Immature natural killer cell (primary cell): ENCODE measurements around the gene CCSAP. TPM values are rescaled to one million over a fixed set of nuclear protein-coding genes. Genes with fewer than 3 reads are reported as not detected.
"Not testable (repeated sequence)": the region's sequence is repeated elsewhere in the genome, so short reads cannot be mapped to it uniquely, and the experiment has no call there.

Source experiments
- DNase-seq, 3 donors: peaks; one replicate each; pipeline ENCODE4 v3.0.0; 2022; ENCODE audit warnings: mixed read lengths in 1 of 3
- H3K27ac Mint-ChIP-seq, 6 donors: one replicate each; pipeline ENCODE4 v1.8.0; 2020; ENCODE audit warnings: mixed read lengths in 6 of 6, mild to moderate bottlenecking in 5 of 6, inconsistent platforms in 4 of 6, moderate library complexity in 3 of 6
- H3K27me3 Mint-ChIP-seq, 3 donors: one replicate each; pipeline ENCODE4 v1.8.0; 2020 to 2021; ENCODE audit warnings: low read depth in 3 of 3, mild to moderate bottlenecking in 3 of 3, mixed read lengths in 3 of 3, moderate library complexity in 3 of 3, inconsistent platforms in 1 of 3
- H3K36me3 Mint-ChIP-seq, 3 donors: one replicate each; pipeline ENCODE4 v1.8.0; 2020; ENCODE audit warnings: mixed read lengths in 3 of 3, inconsistent platforms in 2 of 3, mild to moderate bottlenecking in 2 of 3
- H3K4me1 Mint-ChIP-seq, 2 donors: one replicate each; pipeline ENCODE4 v1.8.0; 2020; ENCODE audit warnings: inconsistent platforms in 2 of 2, mild to moderate bottlenecking in 2 of 2, mixed read lengths in 2 of 2, moderate library complexity in 1 of 2
- H3K4me3 Mint-ChIP-seq, 5 donors: one replicate each; pipeline ENCODE4 v1.8.0; 2020; ENCODE audit warnings: mild to moderate bottlenecking in 5 of 5, mixed read lengths in 5 of 5, inconsistent platforms in 3 of 5, moderate library complexity in 3 of 5
- H3K9me3 Mint-ChIP-seq, 6 donors: one replicate each; pipeline ENCODE4 v1.8.0; 2020; ENCODE audit warnings: mild to moderate bottlenecking in 6 of 6, mixed read lengths in 6 of 6, inconsistent platforms in 4 of 6, moderate library complexity in 3 of 6
- polyA plus RNA-seq, 3 donors: library from polyadenylated mRNA; unstranded; fragments of 300-500 nt; fragmentation: Illumina TruSeq; gene quantifications; one replicate each; pipeline ENCODE4 v1.2.3, GENCODE V29; 2021

Gene CCSAP
- polyA plus RNA-seq: 1 to 10 TPM; 1.6 to 2.7 (median 1.8) TPM

- Mint-ChIP-seq H3K4me1 (peaks cover 33 to 51% of the 10 kb centered on the region in 2 donors), H3K9me3 (no peaks in the 10 kb centered on the region), H3K27me3 (peaks cover 7 to 10% (median 9%) of the 10 kb centered on the region in 3 donors), H3K4me3 (peak within 1 kb of the TSS; percentile 91 to 97 (median 92)), H3K36me3 (no peaks in the 10 kb centered on the region), H3K27ac (peak within 1 kb of the TSS; percentile 79 to 93 (median 82))
- DNase-seq: peak in 1 of 3 donors; percentile 66
These were observed at the start of gene CCSAP for GRCh38 chr1:229342656-229343569. Gene CCSAP, minus strand, starts transcription at chr1:229343047. Its CDS starts 582 bp downstream, at chr1:229342465.

GRCh38 chr1:229390130-229390529, 47.3 kb upstream of the CCSAP start:
- Mint-ChIP-seq H3K27ac (no peak overlapping the region), H3K27me3 (peaks cover 2 to 20% (median 12%) of the 10 kb centered on the region in 3 donors), H3K4me3 (no peak overlapping the region), H3K4me1 (no peaks in the 10 kb centered on the region), H3K36me3 (no peaks in the 10 kb centered on the region), H3K9me3 (no peaks in the 10 kb centered on the region)
- DNase-seq: no peak

- Mint-ChIP-seq H3K27ac (no peak overlapping the region), H3K9me3 (no peaks in the 10 kb centered on the region), H3K4me1 (no peaks in the 10 kb centered on the region), H3K36me3 (no peaks in the 10 kb centered on the region), H3K4me3 (no peak overlapping the region), H3K27me3 (peaks cover 2 to 23% (median 9%) of the 10 kb centered on the region in 3 donors)
- no peak for DNase-seq
These were observed 46.2 kb upstream of the CCSAP start for GRCh38 chr1:229388897-229389580.

- no peak for DNase-seq
- Mint-ChIP-seq H3K4me1 (no peaks in the 10 kb centered on the region), H3K27me3 (peaks cover 2 to 12% (median 8%) of the 10 kb centered on the region in 3 donors), H3K9me3 (no peaks in the 10 kb centered on the region), H3K27ac (no peak overlapping the region), H3K36me3 (no peaks in the 10 kb centered on the region), H3K4me3 (no peak overlapping the region)
These were observed 43.1 kb upstream of the CCSAP start for GRCh38 chr1:229385853-229386456.

GRCh38 chr1:229384822-229385221, 42.0 kb upstream of the CCSAP start:
- H3K4me3 Mint-ChIP-seq: no peak overlapping the region

GRCh38 chr1:229383961-229384360, 41.1 kb upstream of the CCSAP start:
- H3K27me3 Mint-ChIP-seq: peaks cover 5 to 9% (median 6%) of the 10 kb centered on the region in 3 donors
- no peak overlapping the region for H3K27ac Mint-ChIP-seq
- no peaks in the 10 kb centered on the region for H3K9me3 Mint-ChIP-seq
- no peak overlapping the region for H3K4me3 Mint-ChIP-seq
- no peaks in the 10 kb centered on the region for H3K36me3 Mint-ChIP-seq
- H3K4me1 Mint-ChIP-seq: no peaks in the 10 kb centered on the region
- no peak for DNase-seq

More at GRCh38 chr1:229384822-229385221, 42.0 kb upstream of the CCSAP start:
- H3K36me3 Mint-ChIP-seq: no peaks in the 10 kb centered on the region
- H3K9me3 Mint-ChIP-seq: no peaks in the 10 kb centered on the region
- H3K4me1 Mint-ChIP-seq: no peaks in the 10 kb centered on the region
- peaks cover 2 to 12% (median 8%) of the 10 kb centered on the region in 3 donors for H3K27me3 Mint-ChIP-seq
- no peak for DNase-seq
- no peak overlapping the region for H3K27ac Mint-ChIP-seq

- H3K4me3 Mint-ChIP-seq: no peak overlapping the region
- peaks cover 5 to 11% (median 5%) of the 10 kb centered on the region in 3 donors for H3K27me3 Mint-ChIP-seq
- no peak for DNase-seq
- no peaks in the 10 kb centered on the region for H3K9me3 Mint-ChIP-seq
- H3K36me3 Mint-ChIP-seq: no peaks in the 10 kb centered on the region
- no peak overlapping the region for H3K27ac Mint-ChIP-seq
- no peaks in the 10 kb centered on the region for H3K4me1 Mint-ChIP-seq
These were observed 40.3 kb upstream of the CCSAP start for GRCh38 chr1:229383188-229383587.

- peaks cover 4 to 11% (median 5%) of the 10 kb centered on the region in 3 donors for H3K27me3 Mint-ChIP-seq
- H3K4me3 Mint-ChIP-seq: no peak overlapping the region
- H3K36me3 Mint-ChIP-seq: no peaks in the 10 kb centered on the region
- no peak for DNase-seq
- no peak overlapping the region for H3K27ac Mint-ChIP-seq
- no peaks in the 10 kb centered on the region for H3K4me1 Mint-ChIP-seq
- no peaks in the 10 kb centered on the region for H3K9me3 Mint-ChIP-seq
These were observed 38.4 kb upstream of the CCSAP start for GRCh38 chr1:229381234-229381633.

- Mint-ChIP-seq H3K4me3 (no peak overlapping the region), H3K4me1 (no peaks in the 10 kb centered on the region), H3K36me3 (no peaks in the 10 kb centered on the region), H3K27me3 (peaks cover 4 to 9% (median 7%) of the 10 kb centered on the region in 3 donors), H3K9me3 (no peaks in the 10 kb centered on the region), H3K27ac (no peak overlapping the region)
- no peak for DNase-seq
These were observed 37.8 kb upstream of the CCSAP start for GRCh38 chr1:229380536-229381160.

- H3K27ac Mint-ChIP-seq: no peak overlapping the region
- H3K9me3 Mint-ChIP-seq: no peaks in the 10 kb centered on the region
- no peak overlapping the region for H3K4me3 Mint-ChIP-seq
- H3K27me3 Mint-ChIP-seq: peaks cover 4 to 7% (median 7%) of the 10 kb centered on the region in 3 donors
- H3K36me3 Mint-ChIP-seq: no peaks in the 10 kb centered on the region
- DNase-seq: no peak
- no peaks in the 10 kb centered on the region for H3K4me1 Mint-ChIP-seq
These were observed 37.0 kb upstream of the CCSAP start for GRCh38 chr1:229379846-229380245.

- Mint-ChIP-seq H3K36me3 (no peaks in the 10 kb centered on the region), H3K4me1 (no peaks in the 10 kb centered on the region), H3K27me3 (peaks cover 4 to 7% (median 4%) of the 10 kb centered on the region in 3 donors), H3K9me3 (no peaks in the 10 kb centered on the region), H3K27ac (no peak overlapping the region), H3K4me3 (no peak overlapping the region)
- DNase-seq: no peak
These were observed 35.9 kb upstream of the CCSAP start for GRCh38 chr1:229378586-229379367.

GRCh38 chr1:229378035-229378434, 35.2 kb upstream of the CCSAP start:
- H3K27ac Mint-ChIP-seq, H3K4me1 Mint-ChIP-seq, H3K27me3 Mint-ChIP-seq, H3K9me3 Mint-ChIP-seq, DNase-seq, H3K4me3 Mint-ChIP-seq, H3K36me3 Mint-ChIP-seq: not testable (repeated sequence)

- H3K36me3 Mint-ChIP-seq: no peaks in the 10 kb centered on the region
- no peak overlapping the region for H3K27ac Mint-ChIP-seq
- H3K9me3 Mint-ChIP-seq: no peaks in the 10 kb centered on the region
- H3K4me1 Mint-ChIP-seq: no peaks in the 10 kb centered on the region
- H3K27me3 Mint-ChIP-seq: peaks cover 0 to 7% (median 4%) of the 10 kb centered on the region in 3 donors
- H3K4me3 Mint-ChIP-seq: no peak overlapping the region
- DNase-seq: no peak
These were observed 34.6 kb upstream of the CCSAP start for GRCh38 chr1:229377429-229377828.
